Measurements from ENCODE around the gene AKAP13.
A peak's percentile ranks its signal among the peaks of the same experiment; 100 is the strongest.

Gene AKAP13

DNA sequence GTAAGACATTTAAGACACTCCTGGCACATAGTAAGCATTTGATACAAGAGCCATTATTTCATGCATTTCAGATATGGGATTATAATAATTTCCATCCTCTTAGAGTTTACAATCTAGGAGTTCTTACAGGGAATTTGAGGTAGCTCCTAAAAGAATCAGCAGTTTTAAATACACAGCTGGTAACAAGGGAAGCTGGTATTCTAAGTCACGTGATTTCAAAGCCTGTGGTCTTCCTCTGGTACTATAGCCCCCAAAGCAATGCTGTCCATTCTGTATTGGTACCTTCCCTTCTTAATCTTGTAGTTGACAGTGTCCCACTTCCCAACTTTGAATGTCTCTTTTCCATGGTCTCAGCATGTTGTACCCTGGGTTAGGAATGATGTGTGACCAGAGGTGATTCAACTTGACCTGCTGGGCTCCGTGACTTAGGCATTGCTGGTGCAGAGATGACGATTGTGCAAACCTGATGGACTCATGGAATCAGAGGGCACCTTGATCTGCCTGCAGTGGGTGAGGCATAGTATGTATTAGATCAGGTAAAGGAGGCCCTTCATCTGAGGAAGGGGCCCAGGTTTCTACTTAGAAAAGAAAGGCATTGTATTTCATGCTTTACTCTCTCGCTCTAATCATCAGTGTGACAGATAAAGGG lies 122.9 kb downstream of the AKAP13 start:
- ChIA-PET POLR2A (no interaction called here), CTCF (interaction anchor here (0.5 to 4.4 kb wide), 8 partner anchors 9 to 843 kb away, joined by 3 to 44 read pairs (median 4); no protein-coding TSS in a partner anchor)
- TF ChIP-seq ZXDB (tag by site-specific recombination; IDR thresholded peaks at IDR 0.05) (no peak), ZNF571 (tag by site-specific recombination; IDR thresholded peaks at IDR 0.05) (no peak), ZNF366 (tag by site-specific recombination; conservative IDR thresholded peaks at IDR 0.05) (no peak)

DNA sequence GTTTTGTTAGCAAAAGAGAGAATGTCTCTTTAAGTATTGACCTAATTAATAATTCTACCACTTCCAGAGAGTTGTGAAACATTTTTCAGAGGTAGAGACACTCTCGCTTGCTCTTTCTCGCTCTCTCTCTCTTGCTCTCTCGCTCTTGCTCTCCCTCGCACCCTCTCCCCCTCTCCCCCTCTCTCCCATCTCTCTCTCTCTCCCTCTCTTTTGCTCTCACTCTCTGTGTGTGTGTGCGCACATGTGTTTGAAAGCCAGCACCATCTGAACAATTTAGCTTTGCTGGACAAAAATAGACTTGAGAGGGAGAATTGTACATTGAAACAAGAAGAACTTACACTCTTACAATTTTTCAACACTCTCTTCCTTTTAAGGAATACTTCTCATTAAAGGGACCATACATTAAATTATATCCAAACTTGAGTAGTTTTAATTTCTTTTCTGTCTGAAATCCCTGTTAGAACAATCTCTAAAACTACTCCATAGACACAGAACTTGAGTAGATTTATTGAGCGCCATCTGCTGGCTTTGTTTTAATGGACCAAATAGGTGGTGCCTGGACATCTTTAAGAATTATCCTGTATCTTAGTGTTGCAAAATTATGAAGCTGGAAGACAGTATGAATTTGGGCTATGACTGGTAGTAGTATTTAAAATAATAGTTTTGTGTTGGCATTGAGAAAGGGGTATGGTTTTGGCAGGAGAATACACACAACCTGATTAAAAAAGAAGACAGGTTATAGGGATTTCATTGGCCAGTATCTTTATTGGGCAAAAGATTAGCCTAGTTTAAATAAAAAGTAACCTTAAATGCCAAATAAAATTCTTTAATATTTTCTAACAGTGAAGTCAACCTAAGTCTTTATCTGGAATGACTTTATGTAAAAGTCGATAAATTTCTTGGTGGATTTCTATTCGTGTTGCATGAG lies 124.6 kb downstream of the AKAP13 start:
- TF ChIP-seq, protein P1, sequence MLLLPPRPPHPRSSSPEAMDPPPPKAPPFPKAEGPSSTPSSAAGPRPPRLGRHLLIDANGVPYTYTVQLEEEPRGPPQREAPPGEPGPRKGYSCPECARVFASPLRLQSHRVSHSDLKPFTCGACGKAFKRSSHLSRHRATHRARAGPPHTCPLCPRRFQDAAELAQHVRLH (tag by site-specific recombination; IDR thresholded peaks at IDR 0.05), result no peak
- TF ChIP-seq PRDM1 (tag by site-specific recombination; IDR thresholded peaks at IDR 0.05) (peak; percentile 69), TRIM28 (IDR thresholded peaks at IDR 0.05; ENCODE audit: borderline replicate concordance, low read length) (no peak), ZBTB17 (tag by site-specific recombination; IDR thresholded peaks at IDR 0.05) (0 out of 2 replicates have a peak, but pooled peaks have one; percentile 14), GLIS2 (tag by site-specific recombination; IDR thresholded peaks at IDR 0.05) (no peak), HOXC10 (CRISPR knock-in tag; IDR thresholded peaks at IDR 0.05) (no peak), ZNF596 (tag by site-specific recombination; IDR thresholded peaks at IDR 0.05) (peak; percentile 37; the same call in 1 of the 2 replicates), ZNF169 (tag by site-specific recombination; IDR thresholded peaks at IDR 0.05) (no peak)
- H3K9me3 ChIP-seq (ENCODE audit: control insufficient read depth, insufficient read depth, low read depth, low read length), result no peaks in the 10 kb centered on the region
- POLR2A ChIA-PET, result interaction anchor here (0.8 to 1.1 kb wide), 2 partner anchors 19 to 111 kb away, joined by 3 to 4 read pairs; no protein-coding TSS in a partner anchor
- no peak overlapping the region for H3K27ac ChIP-seq (ENCODE audit: extremely low read depth, low read depth, low read length)
- CTCF ChIA-PET, result interaction anchor here (0.5 to 6.1 kb wide), 40 partner anchors 9 to 295 kb away, joined by 3 to 46 read pairs (median 5); no protein-coding TSS in a partner anchor
- no peak overlapping the region for H3K4me3 ChIP-seq (ENCODE audit: low read depth, low read length)
- peaks cover 3% of the 10 kb centered on the region; the same call in 1 of the 2 replicates for H3K4me1 ChIP-seq (ENCODE audit: control insufficient read depth, insufficient read depth, low read length)
- H3K36me3 ChIP-seq (ENCODE audit: control insufficient read depth in 2 of 2, insufficient read depth in 1 of 2, low read length in 2 of 2), result no peaks in the 10 kb centered on the region

More for the DNA sequence above, 122.9 kb downstream of the AKAP13 start:
- H3K27ac ChIP-seq (ENCODE audit: extremely low read depth, low read depth, low read length), result no peak overlapping the region
- H3K36me3 ChIP-seq (ENCODE audit: control insufficient read depth in 2 of 2, insufficient read depth in 1 of 2, low read length in 2 of 2), result no peaks in the 10 kb centered on the region
- H3K4me3 ChIP-seq (ENCODE audit: low read depth, low read length), result no peak overlapping the region
- peaks cover 20% of the 10 kb centered on the region for H3K4me1 ChIP-seq (ENCODE audit: control insufficient read depth, insufficient read depth, low read length)
- no peaks in the 10 kb centered on the region for H3K9me3 ChIP-seq (ENCODE audit: control insufficient read depth, insufficient read depth, low read depth, low read length)

DNA sequence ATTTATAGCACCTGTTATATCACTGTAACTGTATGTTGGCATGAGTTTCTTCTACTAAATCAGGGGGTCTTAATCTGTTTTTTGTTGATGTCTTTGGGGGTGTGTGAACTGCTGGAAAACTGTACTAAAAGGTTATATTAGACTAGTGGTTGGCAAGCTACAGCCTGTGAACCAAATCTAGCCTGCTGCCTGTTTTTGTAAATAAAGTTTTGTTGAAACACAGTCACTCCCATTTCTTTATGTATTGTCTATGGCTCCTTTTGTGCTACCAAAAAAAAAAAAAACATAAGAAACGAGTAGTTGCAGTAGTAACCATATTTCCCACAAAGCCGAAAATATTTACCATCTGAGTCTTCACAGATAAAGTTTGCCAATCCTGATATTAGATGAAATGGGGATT lies 126.7 kb downstream of the AKAP13 start:
- no peaks in the 10 kb centered on the region for H3K4me1 ChIP-seq (ENCODE audit: control insufficient read depth, insufficient read depth, low read length)
- H3K9me3 ChIP-seq (ENCODE audit: control insufficient read depth, insufficient read depth, low read depth, low read length), result no peaks in the 10 kb centered on the region
- POLR2A ChIA-PET, result no interaction called here
- H3K4me3 ChIP-seq (ENCODE audit: low read depth, low read length), result no peak overlapping the region
- TF ChIP-seq, protein P2, sequence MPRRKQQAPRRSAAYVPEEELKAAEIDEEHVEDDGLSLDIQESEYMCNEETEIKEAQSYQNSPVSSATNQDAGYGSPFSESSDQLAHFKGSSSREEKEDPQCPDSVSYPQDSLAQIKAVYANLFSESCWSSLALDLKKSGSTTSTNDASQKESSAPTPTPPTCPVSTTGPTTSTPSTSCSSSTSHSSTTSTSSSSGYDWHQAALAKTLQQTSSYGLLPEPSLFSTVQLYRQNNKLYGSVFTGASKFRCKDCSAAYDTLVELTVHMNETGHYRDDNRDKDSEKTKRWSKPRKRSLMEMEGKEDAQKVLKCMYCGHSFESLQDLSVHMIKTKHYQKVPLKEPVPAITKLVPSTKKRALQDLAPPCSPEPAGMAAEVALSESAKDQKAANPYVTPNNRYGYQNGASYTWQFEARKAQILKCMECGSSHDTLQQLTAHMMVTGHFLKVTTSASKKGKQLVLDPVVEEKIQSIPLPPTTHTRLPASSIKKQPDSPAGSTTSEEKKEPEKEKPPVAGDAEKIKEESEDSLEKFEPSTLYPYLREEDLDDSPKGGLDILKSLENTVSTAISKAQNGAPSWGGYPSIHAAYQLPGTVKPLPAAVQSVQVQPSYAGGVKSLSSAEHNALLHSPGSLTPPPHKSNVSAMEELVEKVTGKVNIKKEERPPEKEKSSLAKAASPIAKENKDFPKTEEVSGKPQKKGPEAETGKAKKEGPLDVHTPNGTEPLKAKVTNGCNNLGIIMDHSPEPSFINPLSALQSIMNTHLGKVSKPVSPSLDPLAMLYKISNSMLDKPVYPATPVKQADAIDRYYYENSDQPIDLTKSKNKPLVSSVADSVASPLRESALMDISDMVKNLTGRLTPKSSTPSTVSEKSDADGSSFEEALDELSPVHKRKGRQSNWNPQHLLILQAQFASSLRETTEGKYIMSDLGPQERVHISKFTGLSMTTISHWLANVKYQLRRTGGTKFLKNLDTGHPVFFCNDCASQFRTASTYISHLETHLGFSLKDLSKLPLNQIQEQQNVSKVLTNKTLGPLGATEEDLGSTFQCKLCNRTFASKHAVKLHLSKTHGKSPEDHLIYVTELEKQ (tag by site-specific recombination; IDR thresholded peaks at IDR 0.05; ENCODE audit: borderline replicate concordance), result no peak
- TF ChIP-seq HOXA7 (CRISPR knock-in tag; IDR thresholded peaks at IDR 0.05; ENCODE audit: borderline replicate concordance) (no peak), ZNF416 (tag by site-specific recombination; IDR thresholded peaks at IDR 0.05) (no peak), ZNF621 (tag by site-specific recombination; IDR thresholded peaks at IDR 0.05) (no peak), ZXDB (tag by site-specific recombination; IDR thresholded peaks at IDR 0.05) (no peak), ZNF792 (tag by site-specific recombination; IDR thresholded peaks at IDR 0.05) (no peak), ZNF335 (tag by site-specific recombination; conservative IDR thresholded peaks at IDR 0.05) (no peak), ZNF174 (tag by site-specific recombination; IDR thresholded peaks at IDR 0.05) (no peak), WT1 (tag by site-specific recombination; IDR thresholded peaks at IDR 0.05) (no peak), ZBTB7A (tag by site-specific recombination; IDR thresholded peaks at IDR 0.05; ENCODE audit: low read depth) (no peak), GLIS2 (tag by site-specific recombination; IDR thresholded peaks at IDR 0.05) (no peak), GFI1B (tag by site-specific recombination; IDR thresholded peaks at IDR 0.05) (no peak)
- H3K36me3 ChIP-seq (ENCODE audit: control insufficient read depth in 2 of 2, insufficient read depth in 1 of 2, low read length in 2 of 2), result no peaks in the 10 kb centered on the region
- no peak overlapping the region for H3K27ac ChIP-seq (ENCODE audit: extremely low read depth, low read depth, low read length)
- CTCF ChIA-PET, result interaction anchor here (0.5 to 6.1 kb wide), 11 partner anchors 10 to 940 kb away, joined by 3 to 46 read pairs (median 5); no protein-coding TSS in a partner anchor

All from HEK293 (cell line).